Measurements from ENCODE around the gene ALDH1L1. TPM values are rescaled to one million over a fixed set of nuclear protein-coding genes. Genes with fewer than 3 reads are reported as not detected.

ALDH1L1 gene
- total RNA-seq, 5 donors from 2014 or later (not counting 1 experiment from before 2014, with no cell fraction given), result 0.19 to 1.6 (median 0.20) TPM; not detected in 2

DNA sequence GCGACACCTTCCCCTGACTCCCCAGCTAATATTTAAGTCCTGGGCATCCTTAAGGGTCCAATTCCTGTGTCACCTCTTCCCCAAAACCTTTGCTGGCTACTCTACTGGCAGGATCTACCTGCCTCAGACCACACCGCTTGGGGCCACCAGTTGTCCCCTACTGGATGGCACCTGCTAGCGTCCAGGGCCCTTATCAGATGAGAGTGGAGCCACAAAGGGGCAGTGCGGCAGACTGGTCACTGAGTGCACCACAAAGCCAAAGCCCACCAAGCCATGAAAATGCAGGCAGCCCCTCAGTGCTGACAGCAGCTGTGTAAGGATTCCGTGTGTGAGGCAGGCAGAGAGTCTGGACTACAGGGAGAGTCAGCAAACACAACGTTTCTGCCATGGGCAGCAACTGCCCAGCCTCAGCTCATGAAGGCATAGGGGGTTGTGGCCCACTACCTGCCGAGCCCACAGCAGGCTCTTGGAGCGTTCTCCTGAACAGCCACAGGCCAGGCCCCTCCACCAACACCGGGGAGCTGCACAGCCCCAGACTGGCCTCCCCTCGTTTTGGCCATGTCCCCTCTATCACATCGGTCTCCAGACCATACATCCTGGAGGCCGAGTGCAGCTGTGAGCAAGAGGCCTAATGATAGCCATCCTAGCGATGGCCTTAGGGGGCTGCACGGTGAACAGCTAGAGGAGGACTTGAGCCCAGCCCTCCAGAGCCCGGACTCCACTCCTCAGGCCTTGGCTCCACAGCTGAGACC, 32.3 kb downstream of the ALDH1L1 start:
- Mint-ChIP-seq H3K4me3 (no peak overlapping the region), H3K27ac (no peak overlapping the region), H3K27me3 (peaks cover 2% of the 10 kb centered on the region in 2 donors), H3K9me3 (no peaks in the 10 kb centered on the region), H3K4me1 (no peaks in the 10 kb centered on the region), H3K36me3 (no peaks in the 10 kb centered on the region)
- Histone ChIP-seq H3K27ac (ENCODE audit: low read length) (no peak overlapping the region), H3K27me3 (replicated peaks in 1 of 2; ENCODE audit: control insufficient read depth in 2 of 2, extremely low read depth in 1 of 2, insufficient read depth in 2 of 2, low read length in 1 of 2) (peaks cover 2 to 3% of the 10 kb centered on the region in 2 experiments), H3K4me1 (ENCODE audit: control insufficient read depth in 1 of 2, extremely low read depth in 1 of 2, insufficient read depth in 2 of 2, low read length in 2 of 2) (no peaks in the 10 kb centered on the region), H3K4me3 (ENCODE audit: control insufficient read depth in 1 of 2, extremely low read depth in 1 of 2, low read length in 1 of 2) (no peak overlapping the region), H3K36me3 (ENCODE audit: control insufficient read depth in 2 of 2, extremely low read depth in 1 of 2, insufficient read depth in 1 of 2, low read length in 1 of 2) (no peaks in the 10 kb centered on the region), H3K9me3 (no peaks in the 10 kb centered on the region)
- WGBS (ENCODE audit: insufficient coverage), result 76% methylated on average over 12 of the region's 15 CpGs
- ATAC-seq (replicated peaks in 1 of 4) (no peak), DNase-seq (peak in 4 of 35 experiments; percentile 0 to 10 (median 2))
- POLR2A ChIA-PET, result interaction anchor here in 1 of 2 donors (0.6 kb wide), 1 partner anchor 1551 kb away, joined by 3 read pairs; no protein-coding TSS in a partner anchor
- CTCF ChIA-PET, result no interaction called here

DNA sequence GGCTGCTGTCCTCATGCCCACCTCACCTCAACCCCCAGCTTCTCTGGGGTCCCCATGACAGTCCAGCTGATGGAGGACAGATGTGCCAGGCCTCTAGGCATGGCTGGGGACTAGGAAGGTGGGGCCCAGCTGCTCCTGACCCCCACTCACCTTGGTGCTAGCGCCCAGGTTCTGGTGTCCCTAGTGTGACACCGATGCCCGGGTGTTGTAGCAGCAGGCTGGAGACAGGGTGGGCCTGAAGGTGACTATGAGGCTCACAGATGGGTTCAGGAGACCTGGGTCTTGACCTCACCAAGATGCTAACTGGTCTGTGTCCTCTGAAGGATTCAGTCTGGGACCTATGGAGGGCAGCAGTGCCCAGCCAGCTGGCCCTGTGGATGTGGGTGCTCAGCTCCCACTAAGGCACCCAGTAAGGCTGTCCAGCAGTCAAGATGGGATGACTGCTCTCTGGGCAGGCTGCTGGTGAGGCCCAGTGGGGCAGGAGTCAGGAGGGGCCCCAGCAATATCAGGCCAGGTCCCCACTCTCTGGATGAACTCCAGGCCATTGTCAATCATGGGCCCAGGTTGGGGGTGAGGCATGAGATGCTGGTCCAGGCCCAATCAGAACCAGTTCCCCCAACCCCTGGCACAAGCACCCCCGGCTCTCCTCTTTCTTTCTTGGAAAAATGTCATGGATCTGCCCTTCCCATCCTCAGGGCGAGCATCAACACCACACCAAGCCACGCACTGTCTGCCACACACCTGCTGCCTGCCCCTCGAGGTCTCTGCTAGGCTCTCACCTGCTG, 33.0 kb downstream of the ALDH1L1 start:
- no peaks in the 10 kb centered on the region for H3K9me3 Mint-ChIP-seq
- CTCF ChIA-PET, result no interaction called here

DNA sequence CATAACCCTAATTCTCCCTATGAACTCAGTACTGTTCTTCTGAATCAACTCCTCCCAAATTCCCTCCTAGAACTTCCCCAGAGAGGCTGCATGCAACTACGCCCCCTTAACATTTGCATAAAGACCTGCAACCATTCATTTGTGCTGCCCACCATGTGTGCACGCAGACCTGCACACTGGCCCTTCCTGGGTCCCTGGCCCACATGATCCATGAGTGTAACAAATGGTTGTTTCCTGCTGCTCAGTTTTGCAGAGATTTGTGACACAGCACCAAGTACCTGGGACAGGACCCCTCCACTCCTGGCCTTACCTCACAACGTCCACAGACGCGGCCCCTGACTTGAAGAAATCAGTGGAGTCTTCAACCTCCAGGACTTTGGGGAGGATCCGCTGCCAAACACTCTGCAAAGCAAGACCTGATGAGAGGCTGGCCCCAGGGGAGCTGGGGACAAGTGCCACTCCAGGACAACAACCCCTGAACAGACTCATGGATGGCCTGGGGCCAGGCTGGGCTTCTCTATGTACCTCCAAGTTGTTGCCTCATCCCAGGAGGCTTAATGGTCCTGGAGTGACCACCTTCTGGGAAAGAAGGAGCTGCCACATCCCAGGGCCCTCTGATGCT, 33.8 kb downstream of the ALDH1L1 start:
- Mint-ChIP-seq H3K27me3 (peaks cover 3 to 6% of the 10 kb centered on the region in 2 donors), H3K4me1 (no peaks in the 10 kb centered on the region), H3K36me3 (no peaks in the 10 kb centered on the region), H3K9me3 (no peaks in the 10 kb centered on the region), H3K27ac (no peak overlapping the region), H3K4me3 (no peak overlapping the region)
- no peaks in the 10 kb centered on the region for H3K4me1 ChIP-seq (ENCODE audit: control insufficient read depth in 1 of 2, extremely low read depth in 1 of 2, insufficient read depth in 2 of 2, low read length in 2 of 2)
- CTCF ChIA-PET, result no interaction called here
- DNase-seq, result peak in 3 of 35 experiments; percentile 1 to 8 (median 1)
- POLR2A ChIA-PET, result no interaction called here
- 90% methylated on average over 6 of the region's 6 CpGs for WGBS (ENCODE audit: insufficient coverage)
- H3K9me3 ChIP-seq, result no peaks in the 10 kb centered on the region
- no peak for ATAC-seq (replicated peaks in 1 of 4)
- H3K4me3 ChIP-seq (ENCODE audit: control insufficient read depth in 1 of 2, extremely low read depth in 1 of 2, low read length in 1 of 2), result no peak overlapping the region
- peaks cover 2 to 3% of the 10 kb centered on the region in 2 experiments for H3K27me3 ChIP-seq (replicated peaks in 1 of 2; ENCODE audit: control insufficient read depth in 2 of 2, extremely low read depth in 1 of 2, insufficient read depth in 2 of 2, low read length in 1 of 2)
- no peak overlapping the region for H3K27ac ChIP-seq (ENCODE audit: low read length)
- no peaks in the 10 kb centered on the region for H3K36me3 ChIP-seq (ENCODE audit: control insufficient read depth in 2 of 2, extremely low read depth in 1 of 2, insufficient read depth in 1 of 2, low read length in 1 of 2)

More for the DNA sequence above, 33.0 kb downstream of the ALDH1L1 start:
- Histone ChIP-seq H3K4me1 (ENCODE audit: control insufficient read depth in 1 of 2, extremely low read depth in 1 of 2, insufficient read depth in 2 of 2, low read length in 2 of 2) (no peaks in the 10 kb centered on the region), H3K27me3 (replicated peaks in 1 of 2; ENCODE audit: control insufficient read depth in 2 of 2, extremely low read depth in 1 of 2, insufficient read depth in 2 of 2, low read length in 1 of 2) (peaks cover 2 to 3% of the 10 kb centered on the region in 2 experiments), H3K9me3 (no peaks in the 10 kb centered on the region), H3K27ac (ENCODE audit: low read length) (no peak overlapping the region), H3K36me3 (ENCODE audit: control insufficient read depth in 2 of 2, extremely low read depth in 1 of 2, insufficient read depth in 1 of 2, low read length in 1 of 2) (no peaks in the 10 kb centered on the region), H3K4me3 (ENCODE audit: control insufficient read depth in 1 of 2, extremely low read depth in 1 of 2, low read length in 1 of 2) (no peak overlapping the region)
- DNase-seq (peak in 1 of 35 experiments; percentile 22), ATAC-seq (replicated peaks in 1 of 4) (peak in 1 of 4 experiments; percentile 10)
- 64% methylated on average over 4 of the region's 7 CpGs for WGBS (ENCODE audit: insufficient coverage)
- peaks cover 3 to 6% of the 10 kb centered on the region in 2 donors for H3K27me3 Mint-ChIP-seq
- POLR2A ChIA-PET, result no interaction called here
- H3K27ac Mint-ChIP-seq, result no peak overlapping the region
- H3K4me1 Mint-ChIP-seq, result no peaks in the 10 kb centered on the region
- no peaks in the 10 kb centered on the region for H3K36me3 Mint-ChIP-seq
- no peak overlapping the region for H3K4me3 Mint-ChIP-seq

DNA sequence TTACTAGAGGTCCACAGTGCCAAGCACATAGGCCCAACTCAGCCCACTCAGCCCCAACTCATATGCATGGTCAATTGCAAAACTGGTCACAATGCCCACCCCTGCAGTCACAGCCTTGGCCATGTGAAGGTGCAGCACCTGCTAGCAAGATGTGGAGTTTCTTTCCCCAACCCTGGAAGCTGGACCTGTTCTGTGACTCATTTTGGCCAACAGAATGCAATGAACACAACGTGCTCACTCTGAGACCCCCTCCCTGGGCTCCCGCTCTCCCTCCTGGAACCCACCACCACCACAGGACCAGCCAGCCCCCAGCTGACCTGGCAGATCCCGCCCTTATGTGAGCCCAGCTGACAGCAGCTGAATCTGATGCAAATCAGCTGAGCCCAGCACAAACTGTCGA, 34.4 kb downstream of the ALDH1L1 start:
- Histone ChIP-seq H3K27me3 (replicated peaks in 1 of 2; ENCODE audit: control insufficient read depth in 2 of 2, extremely low read depth in 1 of 2, insufficient read depth in 2 of 2, low read length in 1 of 2) (peaks cover 2 to 3% of the 10 kb centered on the region in 2 experiments), H3K36me3 (ENCODE audit: control insufficient read depth in 2 of 2, extremely low read depth in 1 of 2, insufficient read depth in 1 of 2, low read length in 1 of 2) (no peaks in the 10 kb centered on the region), H3K27ac (ENCODE audit: low read length) (no peak overlapping the region), H3K9me3 (no peaks in the 10 kb centered on the region), H3K4me1 (ENCODE audit: control insufficient read depth in 1 of 2, extremely low read depth in 1 of 2, insufficient read depth in 2 of 2, low read length in 2 of 2) (no peaks in the 10 kb centered on the region), H3K4me3 (ENCODE audit: control insufficient read depth in 1 of 2, extremely low read depth in 1 of 2, low read length in 1 of 2) (no peak overlapping the region)
- CTCF ChIA-PET, result no interaction called here
- no peak overlapping the region for H3K4me3 Mint-ChIP-seq
- H3K36me3 Mint-ChIP-seq, result no peaks in the 10 kb centered on the region
- H3K27ac Mint-ChIP-seq, result no peak overlapping the region
- POLR2A ChIA-PET, result no interaction called here
- no peaks in the 10 kb centered on the region for H3K4me1 Mint-ChIP-seq
- no peaks in the 10 kb centered on the region for H3K9me3 Mint-ChIP-seq
- WGBS (ENCODE audit: insufficient coverage), result no CpG with 5 or more reads among the region's 4 CpGs
- ATAC-seq (replicated peaks in 1 of 4) (no peak), DNase-seq (peak in 2 of 35 experiments; percentile 0 to 17)
- peaks cover 6 to 7% of the 10 kb centered on the region in 2 donors for H3K27me3 Mint-ChIP-seq

DNA sequence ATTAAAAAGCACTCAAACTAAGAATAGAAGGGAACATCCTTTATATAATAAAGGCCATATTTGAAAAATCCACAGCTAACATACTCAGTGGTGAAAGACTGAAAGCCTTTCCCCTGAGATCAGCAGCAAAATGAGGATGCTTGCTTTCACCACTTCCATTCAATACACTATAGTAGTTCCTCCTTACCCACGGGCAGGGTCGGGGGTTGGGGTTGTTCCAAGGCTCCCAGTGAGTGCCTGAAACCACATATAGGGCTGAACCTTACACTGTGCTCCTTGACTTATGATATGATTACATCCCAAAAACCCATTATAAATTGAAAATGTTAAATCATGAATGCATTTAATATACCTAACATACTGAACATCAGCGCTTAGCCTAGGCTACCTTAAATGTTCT, 37.7 kb downstream of the ALDH1L1 start:
- Histone ChIP-seq H3K9me3 (no peaks in the 10 kb centered on the region), H3K27ac (ENCODE audit: low read length) (no peak overlapping the region), H3K4me3 (ENCODE audit: control insufficient read depth in 1 of 2, extremely low read depth in 1 of 2, low read length in 1 of 2) (no peak overlapping the region), H3K36me3 (ENCODE audit: control insufficient read depth in 2 of 2, extremely low read depth in 1 of 2, insufficient read depth in 1 of 2, low read length in 1 of 2) (no peaks in the 10 kb centered on the region), H3K27me3 (replicated peaks in 1 of 2; ENCODE audit: control insufficient read depth in 2 of 2, extremely low read depth in 1 of 2, insufficient read depth in 2 of 2, low read length in 1 of 2) (peaks cover 2 to 9% of the 10 kb centered on the region in 2 experiments), H3K4me1 (ENCODE audit: control insufficient read depth in 1 of 2, extremely low read depth in 1 of 2, insufficient read depth in 2 of 2, low read length in 2 of 2) (no peaks in the 10 kb centered on the region)
- no CpG with 5 or more reads among the region's 3 CpGs for WGBS (ENCODE audit: insufficient coverage)
- no peaks in the 10 kb centered on the region for H3K4me1 Mint-ChIP-seq
- POLR2A ChIA-PET, result no interaction called here
- H3K27me3 Mint-ChIP-seq, result peaks cover 14 to 21% of the 10 kb centered on the region in 2 donors
- H3K4me3 Mint-ChIP-seq, result no peak overlapping the region
- CTCF ChIA-PET, result no interaction called here
- DNase-seq (no peak), ATAC-seq (replicated peaks in 1 of 4) (no peak)
- no peaks in the 10 kb centered on the region for H3K9me3 Mint-ChIP-seq
- no peaks in the 10 kb centered on the region for H3K36me3 Mint-ChIP-seq
- no peak overlapping the region for H3K27ac Mint-ChIP-seq

DNA sequence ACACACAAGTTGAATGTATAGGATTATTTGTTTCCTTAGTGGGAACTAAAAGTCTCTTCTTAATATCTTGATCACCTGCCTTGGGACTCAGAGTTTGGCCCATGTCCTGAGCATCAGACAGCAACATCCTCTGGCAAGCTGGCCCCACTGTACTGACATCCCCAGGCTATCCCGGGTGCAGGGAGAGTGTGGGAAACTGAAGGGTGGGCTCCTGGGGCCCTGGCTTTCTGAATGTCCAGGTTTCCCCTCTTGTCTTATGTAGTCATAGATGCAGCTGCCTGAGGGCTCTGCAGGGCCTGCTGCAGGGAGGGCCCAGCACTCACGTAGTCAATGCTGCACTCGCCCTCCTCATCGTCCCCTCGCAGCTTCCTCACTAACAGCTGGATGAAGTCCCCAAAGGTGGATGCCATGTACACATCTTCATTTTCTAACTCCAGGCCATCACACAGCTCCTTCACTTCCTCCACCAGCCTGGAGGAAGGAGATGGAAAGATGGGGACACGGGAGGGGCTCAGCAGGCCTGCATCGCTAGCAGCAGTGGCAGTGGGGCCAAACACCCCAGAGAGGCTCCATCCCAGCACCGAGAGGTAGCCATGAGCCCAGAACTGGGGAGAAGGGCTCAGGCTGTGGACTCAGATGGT, 42.8 kb downstream of the ALDH1L1 start:
- Mint-ChIP-seq H3K4me3 (no peak overlapping the region), H3K27me3 (peaks cover 21 to 34% of the 10 kb centered on the region in 2 donors), H3K4me1 (peaks cover 0 to 2% (median 0%) of the 10 kb centered on the region in 3 donors), H3K9me3 (no peaks in the 10 kb centered on the region), H3K27ac (no peak overlapping the region), H3K36me3 (no peaks in the 10 kb centered on the region)
- no peaks in the 10 kb centered on the region for H3K9me3 ChIP-seq
- H3K27ac ChIP-seq (ENCODE audit: low read length), result no peak overlapping the region
- H3K4me1 ChIP-seq (ENCODE audit: control insufficient read depth in 1 of 2, extremely low read depth in 1 of 2, insufficient read depth in 2 of 2, low read length in 2 of 2), result peaks cover 0 to 4% of the 10 kb centered on the region in 2 experiments
- no peak overlapping the region for H3K4me3 ChIP-seq (ENCODE audit: control insufficient read depth in 1 of 2, extremely low read depth in 1 of 2, low read length in 1 of 2)
- ATAC-seq (replicated peaks in 1 of 4) (no peak), DNase-seq (peak in 2 of 35 experiments; percentile 0 to 17)
- H3K36me3 ChIP-seq (ENCODE audit: control insufficient read depth in 2 of 2, extremely low read depth in 1 of 2, insufficient read depth in 1 of 2, low read length in 1 of 2), result no peaks in the 10 kb centered on the region
- 82% methylated on average over 4 of the region's 8 CpGs for whole genome bisulfite sequencing (ENCODE audit: insufficient coverage)
- POLR2A ChIA-PET, result no interaction called here
- H3K27me3 ChIP-seq (replicated peaks in 1 of 2; ENCODE audit: control insufficient read depth in 2 of 2, extremely low read depth in 1 of 2, insufficient read depth in 2 of 2, low read length in 1 of 2), result peaks cover 0 to 42% of the 10 kb centered on the region in 2 experiments
- CTCF ChIA-PET, result no interaction called here
